Kidney tubule cell (primary cell): Measurements from ENCODE around the gene ZNF200.
"Not testable (repeated sequence)": the region's sequence is repeated elsewhere in the genome, so short reads cannot be mapped to it uniquely, and the experiment has no call there.

Experiments
- DNase-seq: peaks from one replicate; pipeline ENCODE4 v3.0.0-alpha.2; 2018; ENCODE audit warnings: low spot score

ZNF200 gene

GRCh38 chr16:3252967-3253366 lies 18.0 kb upstream of the ZNF200 start:
- no peak for DNase-seq

DNA sequence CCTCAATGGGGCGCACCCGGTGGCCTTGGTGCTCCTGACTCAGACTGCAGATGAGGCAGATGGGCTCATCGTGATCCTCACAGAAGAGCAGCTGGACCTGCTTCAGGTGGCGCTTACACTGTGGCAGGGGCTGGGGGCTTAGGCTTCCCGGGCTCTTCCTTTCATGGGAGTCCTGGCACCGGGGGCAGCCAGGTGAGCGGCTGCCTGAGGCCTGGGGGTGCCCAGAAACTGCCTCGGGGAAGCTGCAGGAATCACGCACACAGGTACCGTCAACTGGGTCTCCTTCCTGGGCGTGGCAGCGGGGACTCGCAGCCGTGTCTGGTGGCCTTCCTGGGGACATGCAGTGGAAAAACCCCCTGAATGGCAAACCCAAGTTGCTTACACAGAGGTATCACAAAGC lies 14.5 kb upstream of the ZNF200 start:
- no peak for DNase-seq

DNA sequence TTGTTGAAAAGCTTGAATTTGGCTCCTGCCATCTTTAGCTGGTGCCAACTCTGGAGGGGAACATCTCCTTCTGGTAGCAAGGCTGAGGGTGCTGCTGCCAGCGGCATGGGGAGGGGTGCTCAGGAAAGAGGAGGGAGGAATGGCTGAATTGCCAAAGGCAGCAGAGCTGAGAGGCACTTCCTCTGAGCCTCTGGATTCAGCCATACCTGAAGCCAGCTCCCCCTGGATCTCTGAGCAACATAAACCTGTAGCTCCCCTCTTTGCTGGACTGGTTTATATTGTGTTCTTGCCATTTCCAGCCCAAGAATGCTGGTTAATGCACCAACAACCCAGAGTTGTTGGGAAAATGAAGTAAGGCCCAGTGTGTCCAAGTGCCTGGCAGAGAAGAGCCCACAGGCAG lies 14.1 kb upstream of the ZNF200 start:
- no peak for DNase-seq

DNA sequence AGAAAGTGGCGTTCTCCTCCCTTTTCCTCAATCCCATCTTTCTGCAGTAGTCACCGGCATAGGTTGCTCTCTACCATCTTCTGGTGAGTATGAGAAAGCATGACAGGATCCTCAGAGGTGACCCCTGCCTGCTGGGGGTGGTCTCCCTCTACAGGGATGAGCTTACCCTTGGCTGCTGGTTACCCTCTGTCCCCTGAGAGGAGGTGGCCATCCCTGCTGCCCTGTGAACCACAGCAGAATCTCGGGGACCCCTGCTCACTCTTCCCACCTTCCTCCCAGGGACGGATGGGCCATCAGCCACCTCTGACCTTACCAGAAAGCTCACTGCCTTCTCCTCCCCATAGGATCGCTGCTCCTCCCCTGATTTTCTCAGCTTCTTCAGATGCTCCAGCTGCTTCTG lies 13.6 kb upstream of the ZNF200 start:
- DNase-seq = no peak

- no peak for DNase-seq
Observed at GRCh38 chr16:3246876-3247275, 11.9 kb upstream of the ZNF200 start.

GRCh38 chr16:3246002-3246401 lies 11.0 kb upstream of the ZNF200 start:
- DNase-seq = no peak

- peak; percentile 10 for DNase-seq
Observed at GRCh38 chr16:3243882-3244281, 8.9 kb upstream of the ZNF200 start.

GRCh38 chr16:3242709-3243108 lies 7.8 kb upstream of the ZNF200 start:
- DNase-seq = no peak

DNA sequence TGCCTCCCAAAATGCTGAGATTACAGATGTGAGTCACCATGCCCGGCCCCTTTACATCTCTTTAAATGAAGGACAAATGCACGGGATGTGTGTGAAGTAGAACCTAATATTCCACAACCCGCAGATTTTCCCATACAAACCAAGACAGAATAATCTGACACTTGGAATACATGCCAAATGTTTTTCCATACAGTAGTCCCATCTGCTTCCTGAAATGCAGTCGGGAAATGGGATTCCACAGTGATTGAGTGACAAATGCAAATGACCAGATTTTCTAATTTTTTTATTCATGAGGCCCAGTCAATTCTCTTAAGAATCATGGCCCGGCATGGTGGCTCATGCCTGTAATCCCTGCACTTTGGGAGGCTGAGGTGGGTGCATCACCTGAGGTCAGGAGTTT lies 6.8 kb upstream of the ZNF200 start:
- no peak for DNase-seq

- no peak for DNase-seq
Observed at GRCh38 chr16:3235856-3236669, 1.1 kb upstream of the ZNF200 start.

GRCh38 chr16:3234543-3234856 lies 458 bp downstream of the ZNF200 start:
- DNase-seq = no peak

- no peak for DNase-seq
Observed at GRCh38 chr16:3223913-3224515, 10.9 kb downstream of the ZNF200 start.

- no peak for DNase-seq
Observed at GRCh38 chr16:3220839-3221238, 14.1 kb downstream of the ZNF200 start.

DNA sequence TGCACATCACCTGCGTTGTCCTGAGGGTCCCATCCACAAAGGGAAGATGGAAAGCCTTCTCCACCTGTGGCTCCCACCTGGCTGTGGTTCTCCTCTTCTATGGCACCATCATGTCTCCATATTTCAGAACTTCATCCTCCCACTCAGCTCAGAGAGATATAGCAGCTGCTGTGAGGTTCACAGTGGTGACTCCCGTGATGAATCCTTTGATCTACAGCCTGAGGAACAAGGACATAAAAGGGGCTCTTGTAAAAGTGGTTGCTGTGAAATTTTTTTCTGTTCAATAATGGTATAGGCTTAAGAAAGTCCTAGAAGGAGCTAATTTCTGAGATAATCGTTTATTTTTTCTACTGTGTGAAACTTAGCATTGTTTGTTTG lies 18.7 kb downstream of the ZNF200 start:
- no peak for DNase-seq

- DNase-seq = no peak
Observed at GRCh38 chr16:3215601-3216262, 19.2 kb downstream of the ZNF200 start.

- DNase-seq = peak; percentile 38
Observed at GRCh38 chr16:3214904-3215600, 19.9 kb downstream of the ZNF200 start.

GRCh38 chr16:3212567-3212966 lies 22.4 kb downstream of the ZNF200 start:
- no peak for DNase-seq

DNA sequence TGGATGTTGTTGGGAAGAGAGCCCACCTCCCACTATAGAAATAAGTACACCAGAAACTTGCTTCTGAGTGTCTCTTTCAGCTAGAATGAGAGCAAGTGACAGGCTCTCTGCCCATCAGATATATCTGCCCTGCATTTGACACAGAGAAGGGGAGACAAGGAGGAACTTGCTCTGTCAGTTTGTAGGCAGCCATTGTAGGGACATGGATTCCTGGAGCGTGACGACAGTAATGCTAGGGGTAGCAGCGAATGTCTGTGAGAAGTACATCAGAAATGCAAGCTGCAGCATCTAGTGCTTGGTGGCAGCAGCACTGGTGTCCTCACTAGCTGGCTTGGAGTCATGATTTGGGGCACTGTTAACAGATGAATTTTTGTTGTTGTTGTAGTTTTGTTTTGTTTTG lies 23.0 kb downstream of the ZNF200 start:
- DNase-seq = no peak

GRCh38 chr16:3207086-3207953 lies 27.6 kb downstream of the ZNF200 start:
- no peak for DNase-seq

- DNase-seq = not testable (repeated sequence)
Observed at GRCh38 chr16:3205939-3206338, 29.0 kb downstream of the ZNF200 start.

DNA sequence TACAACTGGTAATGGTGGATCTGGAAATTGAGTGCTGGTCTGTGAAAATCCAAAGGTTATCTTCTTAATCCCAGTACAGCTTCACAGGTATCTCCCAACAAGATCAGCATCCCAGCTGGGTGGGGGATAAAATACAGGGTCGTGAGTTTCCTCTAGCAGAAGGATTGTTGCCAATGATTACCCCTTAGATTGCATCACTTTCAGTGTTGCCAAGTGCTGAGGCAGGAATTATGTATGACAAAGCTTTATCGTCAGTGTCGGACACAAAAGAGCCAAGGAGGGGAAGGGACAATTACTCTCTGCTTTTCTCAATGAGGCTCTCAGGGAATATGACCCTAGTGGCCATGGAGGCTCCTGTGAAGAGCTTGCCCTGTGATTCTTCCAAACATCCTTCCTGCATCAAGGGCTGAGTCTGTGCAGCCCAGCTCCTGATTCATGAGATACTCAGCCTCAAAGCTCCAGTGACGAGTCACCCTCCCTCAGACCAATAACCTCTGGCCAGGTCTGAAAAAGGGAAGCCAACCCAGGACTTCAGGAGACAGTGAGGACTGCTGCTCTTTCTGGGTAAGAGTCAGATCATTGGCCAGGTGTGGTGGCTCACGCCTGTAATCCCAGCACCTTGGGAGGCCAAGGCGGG lies 31.9 kb downstream of the ZNF200 start:
- DNase-seq = peak; percentile 70
